LNCaP clone FGC (cell line): ENCODE data around the gene PIBF1.

Experiments
- DNase-seq: peaks from one replicate; pipeline ENCODE4 v3.0.0-alpha.2; 2011; ENCODE audit warnings: low read depth
- H3K4me3 ChIP-seq: 2 replicates; pipeline ENCODE4 v1.5.1; 2011; ENCODE audit warnings: mild to moderate bottlenecking, low read depth, low read length, control low read depth
- TF ChIP-seq, protein P1 (sequence below): IDR thresholded peaks from 2 replicates; pipeline ENCODE4 v1.5.1; 2012; ENCODE audit warnings: mild to moderate bottlenecking; ENCODE audit not compliant: control insufficient read depth, insufficient read depth; ENCODE audit errors: extremely low read depth

The PIBF1 gene

DNA sequence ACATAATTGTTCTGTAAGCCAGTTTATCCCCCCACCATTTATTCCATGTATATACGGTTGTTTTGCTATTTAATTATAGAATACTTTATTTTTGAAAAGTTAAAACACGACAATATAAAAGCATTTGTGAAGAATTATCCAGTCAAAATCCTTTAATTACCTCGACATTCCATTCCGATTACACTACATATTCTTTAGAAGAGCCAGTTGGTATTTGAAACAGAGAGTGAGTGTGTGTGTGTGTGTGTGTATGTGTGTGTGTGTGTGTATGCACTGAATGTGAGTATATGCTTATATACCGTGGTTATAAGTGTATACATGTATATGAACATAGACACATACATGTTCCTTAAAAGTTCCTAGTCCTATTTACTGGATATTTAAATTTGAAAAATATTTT lies 189.0 kb downstream of the PIBF1 start:
- no peak overlapping the region for H3K4me3 ChIP-seq
- TF ChIP-seq, protein P1, sequence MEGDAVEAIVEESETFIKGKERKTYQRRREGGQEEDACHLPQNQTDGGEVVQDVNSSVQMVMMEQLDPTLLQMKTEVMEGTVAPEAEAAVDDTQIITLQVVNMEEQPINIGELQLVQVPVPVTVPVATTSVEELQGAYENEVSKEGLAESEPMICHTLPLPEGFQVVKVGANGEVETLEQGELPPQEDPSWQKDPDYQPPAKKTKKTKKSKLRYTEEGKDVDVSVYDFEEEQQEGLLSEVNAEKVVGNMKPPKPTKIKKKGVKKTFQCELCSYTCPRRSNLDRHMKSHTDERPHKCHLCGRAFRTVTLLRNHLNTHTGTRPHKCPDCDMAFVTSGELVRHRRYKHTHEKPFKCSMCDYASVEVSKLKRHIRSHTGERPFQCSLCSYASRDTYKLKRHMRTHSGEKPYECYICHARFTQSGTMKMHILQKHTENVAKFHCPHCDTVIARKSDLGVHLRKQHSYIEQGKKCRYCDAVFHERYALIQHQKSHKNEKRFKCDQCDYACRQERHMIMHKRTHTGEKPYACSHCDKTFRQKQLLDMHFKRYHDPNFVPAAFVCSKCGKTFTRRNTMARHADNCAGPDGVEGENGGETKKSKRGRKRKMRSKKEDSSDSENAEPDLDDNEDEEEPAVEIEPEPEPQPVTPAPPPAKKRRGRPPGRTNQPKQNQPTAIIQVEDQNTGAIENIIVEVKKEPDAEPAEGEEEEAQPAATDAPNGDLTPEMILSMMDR = no peak
- no peak for DNase-seq

DNA sequence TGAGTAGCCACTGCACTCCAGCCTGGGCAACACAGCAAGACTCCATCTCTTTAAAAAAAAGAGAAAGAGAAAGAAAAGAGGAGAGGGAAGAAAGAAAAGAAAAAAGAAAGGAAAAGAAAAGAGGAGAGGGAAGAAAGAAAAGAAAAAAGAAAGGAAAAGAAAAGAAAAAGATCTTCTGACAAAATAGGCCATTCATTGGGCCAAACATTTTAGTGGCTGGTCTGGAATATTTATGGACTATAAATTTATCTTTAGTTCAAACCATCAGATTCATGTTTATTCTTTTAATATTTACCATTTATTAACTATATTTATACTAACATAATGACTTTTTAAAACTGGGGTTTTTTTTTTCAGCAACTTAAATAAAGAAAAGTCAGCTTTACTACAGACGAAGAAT lies 191.3 kb downstream of the PIBF1 start:
- TF ChIP-seq, protein P1 = no peak
- no peak overlapping the region for H3K4me3 ChIP-seq
- DNase-seq = no peak

DNA sequence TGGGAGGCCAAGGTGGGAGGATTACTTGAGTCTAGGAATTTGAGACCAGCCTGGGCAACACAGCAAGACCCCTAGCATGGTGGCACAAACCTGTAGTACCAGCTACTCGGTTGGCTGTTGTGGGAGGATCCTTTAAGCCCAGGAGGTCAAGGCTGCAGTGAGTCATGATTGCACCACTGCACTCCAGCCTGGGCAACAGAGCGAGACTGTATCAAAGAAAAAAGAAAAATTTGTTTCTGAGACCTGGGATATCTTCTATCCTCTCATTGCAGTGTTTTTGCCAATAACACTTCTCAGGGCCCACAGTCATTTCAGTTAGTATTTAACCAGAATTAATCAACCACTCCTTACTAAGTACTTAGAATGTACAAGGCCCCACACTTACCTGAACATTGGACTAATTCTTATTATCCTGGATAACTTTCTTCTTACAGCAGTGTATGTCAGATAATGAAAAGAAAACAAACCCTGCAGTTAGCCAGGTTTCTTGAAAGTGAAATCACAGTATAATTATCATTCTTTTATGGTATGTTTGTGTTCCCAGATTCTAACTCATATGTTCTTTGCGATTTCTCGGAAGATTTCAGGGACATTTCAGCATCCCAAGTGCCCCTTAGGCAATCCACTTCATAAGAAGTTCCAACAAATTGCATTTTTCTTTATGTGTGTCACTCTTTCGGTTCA lies 201.3 kb downstream of the PIBF1 start:
- H3K4me3 ChIP-seq = no peak overlapping the region
- TF ChIP-seq, protein P1 = no peak
- no peak for DNase-seq

DNA sequence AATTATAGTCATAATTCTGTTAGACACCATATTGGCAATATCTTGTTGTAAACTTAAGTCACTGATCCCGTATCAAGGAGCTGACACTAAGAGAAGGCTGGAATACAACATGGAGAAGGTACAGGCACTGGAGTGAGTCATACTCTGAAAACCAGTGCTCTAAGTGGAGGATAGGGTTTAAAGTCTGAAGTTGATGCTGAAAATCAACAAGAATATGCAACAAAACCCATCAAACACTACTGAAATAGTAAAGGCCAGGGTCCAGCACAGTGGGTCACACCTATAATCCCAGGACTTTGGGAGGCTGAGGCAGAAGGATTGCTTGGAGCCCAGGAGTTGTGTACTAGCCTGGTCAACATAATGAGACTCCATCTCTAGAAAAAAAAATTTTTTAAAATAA lies 203.7 kb downstream of the PIBF1 start:
- no peak overlapping the region for H3K4me3 ChIP-seq
- DNase-seq = no peak
- TF ChIP-seq, protein P1 = no peak

DNA sequence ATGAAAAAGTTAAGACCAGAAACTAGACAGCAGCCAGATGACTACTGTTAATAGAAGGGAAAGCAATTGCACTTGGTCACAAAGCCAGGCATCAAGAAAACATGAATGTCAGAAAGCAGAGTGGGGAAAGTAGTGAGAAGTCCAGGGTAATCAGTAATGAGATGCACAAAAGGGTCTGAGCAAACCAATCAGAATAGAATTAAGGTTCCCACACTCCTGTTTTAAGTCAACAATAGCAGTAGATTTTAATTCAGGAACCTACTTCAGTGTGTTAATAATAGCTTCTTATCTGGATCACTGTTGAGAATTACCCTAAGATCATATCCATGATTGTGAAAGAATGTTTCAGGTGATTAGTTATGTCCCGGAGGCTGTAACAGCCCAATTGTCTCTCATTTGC lies 204.3 kb downstream of the PIBF1 start:
- TF ChIP-seq, protein P1 = no peak
- H3K4me3 ChIP-seq = no peak overlapping the region
- no peak for DNase-seq

DNA sequence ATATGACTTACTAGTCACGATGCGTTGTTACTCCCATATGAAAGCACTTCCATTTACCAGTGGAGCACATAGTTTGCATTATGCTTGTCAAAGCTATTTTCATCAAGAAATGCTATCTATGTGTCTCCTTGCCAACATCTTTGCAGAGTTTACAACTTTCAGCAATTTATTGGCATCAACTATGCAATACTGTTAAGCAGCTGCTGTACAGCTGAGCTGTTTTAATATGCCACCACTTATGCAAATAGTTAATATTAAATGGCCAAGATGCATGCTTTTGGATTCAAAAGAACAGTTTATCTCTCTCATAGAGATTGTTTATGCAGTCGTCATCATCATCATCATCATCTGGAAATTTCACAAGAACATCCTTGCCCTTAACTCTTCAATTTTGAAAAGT lies 209.0 kb downstream of the PIBF1 start:
- no peak for DNase-seq
- TF ChIP-seq, protein P1 = no peak
- H3K4me3 ChIP-seq = no peak overlapping the region

DNA sequence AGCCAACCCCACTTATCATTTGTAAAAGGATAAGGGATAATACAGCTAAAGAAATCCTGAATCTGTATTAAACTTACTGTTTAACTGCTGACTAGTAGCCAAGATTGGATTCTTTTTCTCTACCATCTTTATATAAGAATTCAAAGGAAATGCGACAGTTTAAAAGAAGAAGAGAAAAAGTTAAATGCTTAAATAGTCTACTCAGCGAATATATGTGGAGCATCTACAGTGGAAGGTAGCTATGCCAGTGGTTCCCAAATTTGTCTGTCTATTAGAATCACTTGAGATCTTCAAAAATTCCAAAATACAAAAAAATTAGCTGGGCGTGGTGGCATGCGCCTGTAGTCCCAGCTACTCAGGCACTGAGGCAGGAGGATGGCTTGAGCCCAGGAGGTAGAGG lies 216.1 kb downstream of the PIBF1 start:
- DNase-seq = no peak
- no peak overlapping the region for H3K4me3 ChIP-seq
- TF ChIP-seq, protein P1 = no peak
